NCI-H345 treated with DMSO at 0.1 percent for 48 hours (cell line): ENCODE data around the gene HSD11B1.
"Not testable (repeated sequence)": the region's sequence is repeated elsewhere in the genome, so short reads cannot be mapped to it uniquely, and the experiment has no call there.

ENCODE experiments used
- DNase-seq: peaks from one replicate; lab custom pipeline; 2025; ENCODE audit not compliant: unreplicated experiment; lab: John Stamatoyannopoulos, UW

Gene HSD11B1

DNA sequence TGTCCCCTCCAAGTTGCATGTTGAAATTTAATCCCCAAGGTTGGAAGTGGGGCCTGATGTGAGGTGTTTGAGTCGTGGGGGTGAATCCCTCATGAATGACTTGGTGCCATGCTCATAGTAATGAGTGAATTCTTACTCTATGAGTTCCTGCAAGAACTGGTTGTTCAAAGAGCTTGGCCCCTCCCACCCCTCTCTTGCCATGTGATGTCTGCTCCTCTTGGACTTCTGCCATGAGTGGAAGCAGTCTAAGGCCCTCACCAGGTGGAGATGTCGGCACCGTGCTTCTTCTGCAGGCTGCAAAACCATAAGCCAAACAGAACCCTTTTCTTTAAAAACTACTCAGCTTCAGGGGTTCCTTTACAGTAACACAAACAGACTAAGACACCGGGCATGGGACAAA lies 15.2 kb upstream of the HSD11B1 start:
- DNase-seq: no peak

DNA sequence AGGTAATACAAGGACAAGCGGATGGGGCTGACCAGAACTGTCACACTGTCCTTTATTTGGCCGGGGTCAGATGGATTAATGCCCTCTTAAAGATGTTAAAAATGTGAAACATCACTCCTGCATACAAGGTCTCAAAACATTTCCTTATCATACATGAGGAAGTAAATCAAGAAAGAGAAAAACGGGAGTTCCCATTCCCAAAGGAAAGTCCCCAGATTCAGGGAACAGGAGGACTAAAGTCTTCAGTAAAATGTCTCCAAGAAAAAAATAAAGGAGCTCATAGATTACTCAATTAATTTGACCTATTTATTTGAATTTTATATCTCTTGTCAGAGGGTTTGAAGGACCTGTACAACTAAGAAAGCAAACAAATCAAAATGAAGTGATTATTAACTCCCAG lies 13.4 kb upstream of the HSD11B1 start:
- no peak for DNase-seq

DNA sequence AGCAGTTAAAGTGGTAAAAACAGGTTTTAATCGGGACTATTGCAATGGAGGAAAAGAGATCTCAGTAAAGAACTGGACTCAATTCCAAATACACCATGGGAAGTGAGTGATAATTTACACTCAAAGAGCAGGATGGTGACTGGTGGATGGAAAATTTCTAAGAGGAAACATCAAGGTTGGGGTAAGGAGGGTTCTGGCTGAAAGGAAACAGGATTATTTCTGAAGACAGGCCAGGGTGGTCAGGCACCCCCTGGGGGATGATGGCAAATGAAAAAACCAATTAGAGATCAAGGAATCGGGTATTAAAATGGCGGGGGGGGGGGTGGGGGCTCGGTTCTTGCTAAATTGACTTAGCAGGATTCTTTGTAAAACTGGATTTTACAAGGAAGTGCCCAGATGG lies 12.3 kb upstream of the HSD11B1 start:
- DNase-seq: no peak

DNA sequence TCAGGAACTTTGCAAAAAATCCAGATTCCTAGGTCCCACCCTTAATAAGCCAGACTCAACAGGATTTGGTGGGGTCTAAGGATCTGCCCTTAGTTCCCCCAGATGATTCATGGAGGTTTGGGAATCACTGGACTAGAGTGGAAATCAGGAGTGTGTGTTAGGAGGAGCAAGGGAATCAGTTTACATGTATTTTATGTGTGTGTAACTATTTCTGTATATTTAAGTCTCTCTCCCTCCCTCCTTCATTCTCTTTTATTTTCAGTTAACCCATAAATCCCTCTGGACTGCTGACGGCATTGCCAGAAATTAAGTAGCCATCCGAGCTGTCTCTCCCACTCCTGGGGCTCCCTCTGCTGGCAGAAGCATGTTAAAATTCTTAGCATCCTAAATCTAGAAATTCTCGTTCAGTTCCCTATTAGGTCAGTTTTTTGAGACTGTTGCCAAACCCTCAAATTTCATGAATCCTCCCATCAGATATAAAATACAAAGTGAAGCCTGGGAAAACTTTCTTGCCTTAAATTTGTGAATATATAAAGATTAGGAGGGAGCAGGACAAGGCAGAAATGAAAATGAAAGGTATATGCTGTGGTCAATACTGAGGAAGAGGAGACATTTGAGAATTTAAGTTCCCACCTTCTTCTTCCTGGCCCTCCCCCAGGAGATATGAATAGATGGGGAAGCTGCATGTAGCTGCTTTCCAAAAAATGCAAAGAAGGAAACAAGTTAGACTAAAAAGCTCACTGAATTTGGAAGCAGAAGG lies 11.7 kb upstream of the HSD11B1 start:
- peak; percentile 50 for DNase-seq

GRCh38 chr1:209696673-209697072 lies 8.0 kb upstream of the HSD11B1 start:
- no peak for DNase-seq

DNA sequence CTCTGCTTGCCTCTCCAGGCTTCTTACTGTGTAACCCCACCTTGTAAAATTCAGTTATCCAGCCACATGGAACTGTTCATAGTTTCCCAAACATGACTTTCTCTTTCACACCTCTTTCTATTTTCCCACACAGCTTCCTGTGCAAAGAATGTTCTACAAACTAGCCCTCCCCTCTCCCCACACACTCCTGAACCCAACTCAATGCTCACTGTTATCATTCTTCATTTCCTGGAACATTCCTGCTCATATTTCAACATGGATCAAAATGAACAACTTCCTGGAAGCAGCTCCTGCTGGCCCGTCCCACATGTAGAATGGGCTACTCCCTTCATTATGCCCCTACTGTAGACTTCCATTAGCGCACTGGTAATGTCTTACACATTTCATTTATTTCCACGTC lies 7.5 kb upstream of the HSD11B1 start:
- no peak for DNase-seq

- not testable (repeated sequence) for DNase-seq
Observed at GRCh38 chr1:209700686-209701085, 4.0 kb upstream of the HSD11B1 start.

GRCh38 chr1:209702832-209703231 lies 1.8 kb upstream of the HSD11B1 start:
- DNase-seq: no peak

- DNase-seq: no peak
Observed at GRCh38 chr1:209703834-209704504, 677 bp upstream of the HSD11B1 start.

DNA sequence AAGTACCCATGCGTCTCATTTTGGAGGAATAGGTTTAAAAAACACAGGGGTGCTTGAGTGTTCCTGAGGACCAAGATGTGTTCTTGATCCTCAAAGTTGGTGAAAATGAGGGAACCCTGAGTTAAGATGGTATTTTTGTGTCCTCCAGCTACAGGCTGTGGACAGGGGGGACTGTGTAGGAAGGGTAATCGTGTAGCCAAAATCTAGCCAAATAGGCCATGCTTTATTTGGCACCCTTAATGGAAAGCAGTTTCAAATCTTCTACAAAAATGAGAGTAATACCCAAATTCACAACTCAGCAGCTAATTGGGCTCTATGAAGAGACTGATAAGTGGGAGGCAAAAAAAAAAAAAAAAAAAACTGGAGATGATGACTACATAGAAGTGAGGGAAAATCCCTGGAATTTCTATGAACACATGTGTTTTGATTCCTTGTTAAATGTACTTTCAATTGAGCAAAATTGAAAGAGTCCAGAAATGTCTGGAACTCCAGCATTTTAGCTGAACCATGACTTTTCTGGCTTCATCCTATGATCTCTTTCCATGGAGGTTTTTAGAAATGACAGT lies 470 bp downstream of the HSD11B1 start:
- DNase-seq: no peak

DNA sequence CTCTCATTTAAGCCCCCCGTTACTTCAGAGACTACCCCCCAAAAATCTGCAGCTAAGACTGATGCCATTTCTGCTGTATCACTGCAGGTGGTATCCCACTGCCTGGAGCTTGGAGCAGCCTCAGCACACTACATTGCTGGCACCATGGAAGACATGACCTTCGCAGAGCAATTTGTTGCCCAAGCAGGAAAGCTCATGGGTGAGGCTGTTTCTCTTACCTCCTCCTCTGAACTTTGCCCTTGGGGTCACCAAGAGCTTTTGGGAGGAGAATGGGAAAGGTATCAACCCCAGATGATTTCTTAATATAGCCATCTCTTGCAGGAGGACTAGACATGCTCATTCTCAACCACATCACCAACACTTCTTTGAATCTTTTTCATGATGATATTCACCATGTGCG lies 2.0 kb downstream of the HSD11B1 start:
- no peak for DNase-seq

- DNase-seq: no peak
Observed at GRCh38 chr1:209707308-209707707, 2.7 kb downstream of the HSD11B1 start.

GRCh38 chr1:209708297-209708696 lies 3.7 kb downstream of the HSD11B1 start:
- no peak for DNase-seq

- DNase-seq: no peak
Observed at GRCh38 chr1:209710093-209710492, 5.4 kb downstream of the HSD11B1 start.

GRCh38 chr1:209710847-209711246 lies 6.2 kb downstream of the HSD11B1 start:
- DNase-seq: no peak

- no peak for DNase-seq
Observed at GRCh38 chr1:209714338-209714737, 9.7 kb downstream of the HSD11B1 start.

DNA sequence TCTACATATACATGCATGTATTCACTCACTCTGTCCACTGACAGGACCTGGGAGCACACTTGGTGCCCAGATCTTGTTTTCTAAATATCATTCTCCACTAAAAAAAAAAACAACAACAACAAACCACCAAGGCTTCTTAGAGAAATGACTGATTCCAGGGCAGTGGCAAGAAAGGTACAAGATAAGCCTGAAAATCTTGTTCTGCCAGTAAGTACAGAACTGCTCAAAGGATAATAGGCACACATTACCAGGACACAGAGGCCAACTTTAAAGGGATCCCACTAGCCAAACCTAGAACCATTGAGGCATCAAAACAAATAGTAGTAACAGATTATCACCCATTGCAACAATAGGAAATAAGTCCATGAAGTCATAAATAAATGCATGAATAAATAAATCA lies 10.7 kb downstream of the HSD11B1 start:
- no peak for DNase-seq

DNA sequence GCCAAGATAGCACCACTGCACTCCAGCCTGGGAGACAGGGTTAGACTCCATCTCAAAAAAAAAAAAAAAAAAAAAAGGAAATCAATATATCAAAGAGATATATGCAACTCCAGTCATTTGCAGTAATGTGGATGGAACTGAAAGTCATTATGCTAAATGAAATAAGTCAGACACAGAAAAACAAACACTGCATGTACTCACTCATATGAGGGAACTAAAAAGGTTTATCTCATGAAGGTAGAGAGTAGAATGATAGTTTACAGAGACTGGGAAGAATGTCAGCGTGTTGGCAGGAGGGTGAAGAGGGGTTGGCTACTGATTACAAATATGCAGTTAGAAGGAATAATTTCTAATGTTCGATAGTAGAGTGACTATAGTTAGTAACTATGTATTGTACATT lies 13.2 kb downstream of the HSD11B1 start:
- DNase-seq: no peak

GRCh38 chr1:209720326-209720725 lies 15.7 kb downstream of the HSD11B1 start:
- DNase-seq: no peak

GRCh38 chr1:209720826-209721225 lies 16.2 kb downstream of the HSD11B1 start:
- DNase-seq: no peak

- no peak for DNase-seq
Observed at GRCh38 chr1:209721323-209721722, 16.7 kb downstream of the HSD11B1 start.

DNA sequence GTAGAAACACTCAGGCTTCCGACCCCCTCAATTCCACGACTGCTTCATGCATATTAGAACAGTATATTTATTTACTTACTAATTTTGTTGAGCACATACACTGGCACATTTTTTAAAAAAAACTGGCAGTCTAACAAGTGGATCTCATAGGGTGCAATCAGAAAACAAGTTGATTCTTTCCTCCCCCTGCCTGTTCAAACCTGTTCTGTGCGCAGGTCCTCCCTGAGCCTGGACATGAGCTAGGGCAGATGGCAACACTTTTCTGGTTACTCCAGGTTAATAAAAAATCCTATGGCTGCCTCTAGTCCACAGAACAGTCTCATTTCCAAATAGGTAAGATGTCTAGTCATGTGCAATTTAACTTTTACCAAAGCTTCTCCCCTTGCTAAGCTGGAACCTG lies 18.6 kb downstream of the HSD11B1 start:
- no peak for DNase-seq
